CD4-positive, alpha-beta T cell (primary cell): ENCODE results near the gene PHTF2. TPM values are rescaled to one million over a fixed set of nuclear protein-coding genes. Genes with fewer than 3 reads are reported as not detected.

Source experiments
- ATAC-seq: fragments of 200-7000 bp; cut with Tn5 transposase; one replicate; pipeline ENCODE4 v1.10.0; 2022; ENCODE audit warnings: mild to moderate bottlenecking; ENCODE audit not compliant: poor library complexity
- CTCF ChIA-PET: fragments of 350-600 bp; sonication (Branson Sonifier 250); formaldehyde crosslinking; loops from one replicate; lab custom pipeline; 2021; ENCODE audit warnings: antibody characterized with exemption, inconsistent platforms; lab: Charles Lee
- POLR2A ChIA-PET: fragments of 350-600 bp; sonication (Branson Sonifier 250); formaldehyde crosslinking; loops from one replicate; lab custom pipeline; 2021; ENCODE audit warnings: antibody characterized with exemption, inconsistent platforms; lab: Charles Lee
- DNase-seq, 14 experiments: peaks; one replicate each; pipeline ENCODE4 v3.0.0-alpha.2; 2013 to 2020; ENCODE audit warnings: mixed read lengths in 2 of 14
- H3K27ac ChIP-seq, 2 donors: one replicate each; pipeline versions ENCODE4 v1.5.1 to v1.7.0; 2013; ENCODE audit warnings: low read length in 2 of 2, low read depth in 1 of 2, mild to moderate bottlenecking in 1 of 2
- H3K27me3 ChIP-seq, 2 experiments: 1 replicate in 1 of 2; 2 replicates in 1 of 2; pipeline versions ENCODE4 v1.6.1 to v1.7.0; 2013; ENCODE audit warnings: low read length in 2 of 2, control low read depth in 1 of 2, mild to moderate bottlenecking in 1 of 2, moderate library complexity in 1 of 2; ENCODE audit not compliant: insufficient read depth in 2 of 2, control insufficient read depth in 1 of 2
- H3K36me3 ChIP-seq: one replicate; pipeline ENCODE4 v1.6.1; 2013; ENCODE audit warnings: low read length, control low read depth; ENCODE audit not compliant: insufficient read depth
- H3K4me1 ChIP-seq: one replicate; pipeline ENCODE4 v1.6.1; 2013; ENCODE audit warnings: low read length, control low read depth; ENCODE audit not compliant: insufficient read depth
- H3K4me3 ChIP-seq: one replicate; pipeline ENCODE4 v1.5.1; 2013; ENCODE audit warnings: mild to moderate bottlenecking, low read length, moderate library complexity
- H3K9me3 ChIP-seq, 2 experiments: 1 replicate in 1 of 2; 2 replicates in 1 of 2; pipeline versions ENCODE4 v1.6.1 to v1.7.0; 2013; ENCODE audit warnings: low read length in 2 of 2, mild to moderate bottlenecking in 2 of 2, control low read depth in 1 of 2, moderate library complexity in 1 of 2; ENCODE audit not compliant: control insufficient read depth in 1 of 2, insufficient read depth in 1 of 2
- H3K27ac Mint-ChIP-seq: one replicate; pipeline ENCODE4 v1.8.0; 2020; ENCODE audit warnings: mixed read lengths
- H3K27me3 Mint-ChIP-seq: one replicate; pipeline ENCODE4 v1.8.0; 2021; ENCODE audit warnings: mixed read lengths
- H3K36me3 Mint-ChIP-seq: one replicate; pipeline ENCODE4 v1.8.0; 2021; ENCODE audit warnings: low read depth, mixed read lengths
- H3K4me1 Mint-ChIP-seq: one replicate; pipeline ENCODE4 v1.8.0; 2021; ENCODE audit warnings: low read depth, mixed read lengths
- H3K4me3 Mint-ChIP-seq: one replicate; pipeline ENCODE4 v1.8.0; 2020; ENCODE audit warnings: mild to moderate bottlenecking, mixed read lengths
- H3K9me3 Mint-ChIP-seq: one replicate; pipeline ENCODE4 v1.8.0; 2020; ENCODE audit warnings: mixed read lengths
- CTCF ChIP-seq: fragments of 200-600 bp; IDR thresholded peaks from one replicate; pipeline ENCODE4 v1.8.0; 2022; ENCODE audit warnings: antibody characterized with exemption, mild to moderate bottlenecking
- intact Hi-C, 2 experiments: fragments of 100-400 bp; cut with DNase I in 1 of 2; cut with micrococcal nuclease in 1 of 2; formaldehyde crosslinking; loops; one replicate each; pipeline versions ENCODE4 v1.15.1 to v1.9.0; 2023 to 2025; cut with DNase I, micrococcal nuclease
- total RNA-seq, 174 experiments: library from RNA in 2 of 174; stranded (reverse) in 2 of 174; gene quantifications; one replicate each; pipeline ENCODE4 v1.2.3 and lab custom pipeline; 2021 to 2026

The PHTF2 gene
- total RNA-seq, 2 experiments from 2014 or later = 22.6 to 23.5 TPM

GRCh38 chr7:77855371-77856083 lies 57.0 kb downstream of the PHTF2 start:
- H3K27me3 ChIP-seq = no peaks in the 10 kb centered on the region
- H3K27ac Mint-ChIP-seq = no peak overlapping the region
- ChIA-PET POLR2A (no interaction called here), CTCF (interaction anchor here (0.6 kb wide), 1 partner anchor 13 kb away, joined by 3 read pairs; no protein-coding TSS in a partner anchor)
- no peaks in the 10 kb centered on the region for H3K9me3 ChIP-seq
- TF ChIP-seq CTCF = no peak
- no peak overlapping the region for H3K27ac ChIP-seq
- ATAC-seq = no peak
- H3K9me3 Mint-ChIP-seq = no peaks in the 10 kb centered on the region
- H3K36me3 Mint-ChIP-seq = peaks cover 42% of the 10 kb centered on the region
- H3K27me3 Mint-ChIP-seq = no peaks in the 10 kb centered on the region
- no peak overlapping the region for H3K4me3 Mint-ChIP-seq
- H3K36me3 ChIP-seq = peaks cover 19% of the 10 kb centered on the region
- DNase-seq = no peak
- intact Hi-C loops = no loop called here
- H3K4me1 ChIP-seq = peaks cover 18% of the 10 kb centered on the region
- no peak overlapping the region for H3K4me3 ChIP-seq
- H3K4me1 Mint-ChIP-seq = peaks cover 60% of the 10 kb centered on the region

GRCh38 chr7:77858278-77858677 lies 59.7 kb downstream of the PHTF2 start:
- ChIA-PET POLR2A (no interaction called here), CTCF (no interaction called here)
- no peaks in the 10 kb centered on the region for H3K27me3 Mint-ChIP-seq
- peaks cover 18% of the 10 kb centered on the region for H3K4me1 ChIP-seq
- H3K4me3 ChIP-seq = no peak overlapping the region
- no peaks in the 10 kb centered on the region for H3K9me3 Mint-ChIP-seq
- peak overlapping the region; percentile 50 for H3K27ac Mint-ChIP-seq
- H3K4me3 Mint-ChIP-seq = no peak overlapping the region
- H3K36me3 ChIP-seq = peaks cover 19% of the 10 kb centered on the region
- H3K9me3 ChIP-seq = no peaks in the 10 kb centered on the region
- intact Hi-C loops = no loop called here
- no peak for DNase-seq
- no peak overlapping the region for H3K27ac ChIP-seq
- no peaks in the 10 kb centered on the region for H3K27me3 ChIP-seq
- H3K4me1 Mint-ChIP-seq = peaks cover 53% of the 10 kb centered on the region
- ATAC-seq = no peak
- peaks cover 26% of the 10 kb centered on the region for H3K36me3 Mint-ChIP-seq
- TF ChIP-seq CTCF = no peak

GRCh38 chr7:77859343-77859742 lies 60.8 kb downstream of the PHTF2 start:
- H3K27me3 ChIP-seq = no peaks in the 10 kb centered on the region
- intact Hi-C loops = no loop called here
- ChIA-PET CTCF (no interaction called here), POLR2A (no interaction called here)
- DNase-seq (no peak), ATAC-seq (no peak)
- peaks cover 16% of the 10 kb centered on the region for H3K4me1 ChIP-seq
- no peak for TF ChIP-seq CTCF
- peaks cover 14% of the 10 kb centered on the region for H3K36me3 ChIP-seq
- no peaks in the 10 kb centered on the region for H3K9me3 ChIP-seq
- Mint-ChIP-seq H3K27ac (peak overlapping the region; percentile 28), H3K4me1 (peaks cover 52% of the 10 kb centered on the region), H3K36me3 (peaks cover 18% of the 10 kb centered on the region), H3K4me3 (peak overlapping the region; percentile 54), H3K27me3 (no peaks in the 10 kb centered on the region), H3K9me3 (no peaks in the 10 kb centered on the region)
- H3K4me3 ChIP-seq = no peak overlapping the region
- no peak overlapping the region for H3K27ac ChIP-seq
